Measurements from ENCODE around the gene CIBAR2.

DNA sequence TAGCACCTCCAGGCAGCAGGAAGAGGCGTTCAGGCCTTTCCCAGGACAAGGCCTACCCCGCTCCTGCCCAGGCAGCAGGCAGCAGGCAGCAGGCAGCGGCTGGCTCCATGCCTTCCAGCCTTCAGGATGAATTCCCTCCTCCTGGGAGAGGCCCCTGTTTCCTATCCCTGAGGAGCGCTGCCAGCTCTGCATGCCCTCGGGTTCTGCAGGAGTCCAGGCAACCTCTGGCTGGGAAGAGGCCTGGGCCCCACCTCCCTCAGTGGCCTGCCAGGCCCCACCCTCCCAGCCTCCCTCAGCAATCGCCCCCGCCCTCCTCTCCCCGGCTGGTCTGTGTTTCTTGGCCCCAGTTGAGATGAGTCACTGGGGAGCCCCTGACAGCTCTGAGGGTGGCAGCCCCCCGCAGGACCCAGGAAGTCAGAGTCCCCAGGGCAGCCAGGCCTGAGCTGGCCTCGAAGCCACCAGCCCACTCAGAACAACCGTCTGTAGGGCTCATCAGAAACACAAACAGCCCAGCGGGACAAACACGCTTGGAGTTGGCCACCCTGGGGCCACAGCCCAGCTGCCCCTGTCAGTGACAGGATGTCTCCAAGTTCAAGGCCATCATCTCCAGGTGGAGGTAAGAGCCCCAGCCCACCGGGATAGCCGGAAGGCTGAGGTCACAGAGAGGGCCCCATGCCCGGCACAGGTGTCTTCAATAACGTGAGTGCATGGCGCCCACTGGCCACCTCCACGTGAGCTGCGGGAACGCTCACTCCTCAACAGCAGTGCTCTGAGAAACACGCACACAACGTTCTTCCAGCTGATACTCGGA lies 39.5 kb upstream of the CIBAR2 start:
- TF ChIP-seq, protein P1, sequence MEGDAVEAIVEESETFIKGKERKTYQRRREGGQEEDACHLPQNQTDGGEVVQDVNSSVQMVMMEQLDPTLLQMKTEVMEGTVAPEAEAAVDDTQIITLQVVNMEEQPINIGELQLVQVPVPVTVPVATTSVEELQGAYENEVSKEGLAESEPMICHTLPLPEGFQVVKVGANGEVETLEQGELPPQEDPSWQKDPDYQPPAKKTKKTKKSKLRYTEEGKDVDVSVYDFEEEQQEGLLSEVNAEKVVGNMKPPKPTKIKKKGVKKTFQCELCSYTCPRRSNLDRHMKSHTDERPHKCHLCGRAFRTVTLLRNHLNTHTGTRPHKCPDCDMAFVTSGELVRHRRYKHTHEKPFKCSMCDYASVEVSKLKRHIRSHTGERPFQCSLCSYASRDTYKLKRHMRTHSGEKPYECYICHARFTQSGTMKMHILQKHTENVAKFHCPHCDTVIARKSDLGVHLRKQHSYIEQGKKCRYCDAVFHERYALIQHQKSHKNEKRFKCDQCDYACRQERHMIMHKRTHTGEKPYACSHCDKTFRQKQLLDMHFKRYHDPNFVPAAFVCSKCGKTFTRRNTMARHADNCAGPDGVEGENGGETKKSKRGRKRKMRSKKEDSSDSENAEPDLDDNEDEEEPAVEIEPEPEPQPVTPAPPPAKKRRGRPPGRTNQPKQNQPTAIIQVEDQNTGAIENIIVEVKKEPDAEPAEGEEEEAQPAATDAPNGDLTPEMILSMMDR (IDR thresholded peaks at IDR 0.05) = no peak
- no peak for TF ChIP-seq POLR2A (IDR thresholded peaks at IDR 0.05)

Data from Peyer's patch (tissue), 4 donors.